ENCODE data around the gene GRIK4. TPM values are rescaled to one million over a fixed set of nuclear protein-coding genes. Genes with fewer than 3 reads are reported as not detected.

The GRIK4 gene
- polyA plus RNA-seq, 4 donors = 0.97 to 1.5 (median 1.4) TPM

DNA sequence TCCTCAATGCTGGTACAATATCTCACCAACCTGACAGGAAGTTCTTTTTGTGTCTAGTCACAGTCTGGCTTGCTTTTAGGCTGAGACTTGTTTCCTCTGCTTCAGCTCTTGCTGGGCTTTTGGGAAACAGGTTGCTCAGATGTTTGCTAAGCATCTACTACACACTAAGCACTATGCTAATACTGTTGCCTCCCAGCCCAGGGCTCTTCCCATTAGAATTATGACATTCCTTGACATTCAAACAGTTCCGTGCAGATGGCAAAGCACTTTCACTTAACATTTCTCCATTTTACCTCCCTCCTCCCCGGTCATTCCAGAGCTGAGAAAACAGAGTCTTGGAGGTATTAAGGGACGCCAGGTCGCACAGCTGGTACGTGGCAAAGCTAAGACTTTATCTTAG lies 311.6 kb downstream of the GRIK4 start:
- DNase-seq (ENCODE audit: low read depth in 4 of 4, low spot score in 2 of 4) = no peak

DNA sequence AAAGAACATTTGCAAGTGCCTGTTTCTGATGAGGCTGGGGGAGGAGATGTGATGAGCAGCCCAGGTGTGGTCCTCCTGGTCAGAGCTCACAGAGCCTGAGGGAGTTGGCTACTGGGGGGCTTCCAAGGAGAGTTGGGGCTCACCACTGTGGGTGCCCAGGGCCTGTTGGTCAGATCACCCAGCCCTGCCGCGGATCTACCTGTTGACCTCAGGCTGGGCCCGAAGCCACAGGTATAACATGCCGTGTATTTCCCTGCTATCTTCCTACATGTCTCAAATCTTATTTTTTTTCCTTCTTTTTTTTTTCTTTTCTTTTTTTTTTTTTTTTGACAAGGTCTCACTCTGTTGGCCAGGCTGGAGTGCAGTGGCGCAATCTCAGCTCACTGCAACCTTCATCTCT lies 312.7 kb downstream of the GRIK4 start:
- DNase-seq (ENCODE audit: low read depth in 4 of 4, low spot score in 2 of 4) = no peak

DNA sequence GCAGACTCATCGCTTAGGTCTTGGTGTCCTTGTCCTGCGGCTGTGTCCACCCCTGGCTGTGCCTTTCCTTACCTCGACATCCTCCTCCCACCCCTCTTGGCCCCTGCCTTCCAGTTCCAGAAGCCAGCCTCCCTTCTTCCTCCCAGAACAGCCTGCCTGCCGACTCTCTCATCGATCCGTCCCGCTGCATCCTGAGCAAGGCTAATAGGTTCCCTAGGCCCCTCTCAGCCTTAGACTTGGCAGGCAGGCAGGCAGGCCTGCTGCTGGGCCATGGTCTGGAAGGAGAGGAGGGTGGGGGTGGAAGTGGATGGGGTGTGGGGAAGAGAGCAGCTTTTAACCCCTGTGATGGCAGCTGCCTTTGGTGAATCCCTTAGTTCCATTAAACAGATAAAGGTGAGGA lies 315.6 kb downstream of the GRIK4 start:
- DNase-seq (ENCODE audit: low read depth in 4 of 4, low spot score in 2 of 4) = no peak

DNA sequence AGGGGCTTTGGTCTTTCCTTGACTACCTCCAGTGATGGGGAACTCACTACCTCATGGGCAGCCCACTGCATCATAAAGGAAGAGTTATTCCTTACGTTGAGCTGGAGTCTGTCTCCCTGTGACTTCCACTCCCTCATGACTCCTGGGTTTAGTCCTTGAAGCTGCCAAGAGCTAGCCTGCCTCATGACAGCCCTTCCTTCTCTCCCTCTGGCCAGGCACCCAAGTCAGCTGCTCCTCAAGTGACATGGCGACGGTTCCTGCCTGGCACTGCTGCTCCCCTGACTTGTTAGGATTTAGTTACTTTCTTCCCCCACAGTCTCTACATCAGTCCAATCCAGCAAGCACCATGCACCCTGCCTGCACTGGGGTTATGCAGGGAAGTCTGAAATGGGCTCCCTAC lies 316.3 kb downstream of the GRIK4 start:
- no peak for DNase-seq (ENCODE audit: low read depth in 4 of 4, low spot score in 2 of 4)

DNA sequence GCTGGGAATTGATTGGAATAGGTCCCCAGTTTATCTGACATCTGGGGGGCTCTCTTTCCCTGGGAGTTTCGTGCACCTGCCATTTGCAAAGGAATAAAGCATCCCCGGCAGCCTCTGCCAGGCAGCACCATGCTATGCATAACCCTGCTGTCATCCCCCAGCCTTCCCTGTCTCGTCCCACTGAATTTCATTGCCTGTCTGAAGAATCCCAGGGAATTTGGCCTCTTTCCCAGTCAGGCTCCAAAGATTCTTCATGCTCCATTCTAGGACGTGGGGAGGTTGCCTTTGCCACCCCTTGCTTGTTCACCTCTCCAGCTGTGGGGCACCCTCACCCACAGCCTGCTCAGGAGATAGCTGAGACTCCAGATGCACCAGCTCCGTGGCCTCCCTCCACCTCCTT lies 317.3 kb downstream of the GRIK4 start:
- DNase-seq (ENCODE audit: low read depth in 4 of 4, low spot score in 2 of 4) = no peak

DNA sequence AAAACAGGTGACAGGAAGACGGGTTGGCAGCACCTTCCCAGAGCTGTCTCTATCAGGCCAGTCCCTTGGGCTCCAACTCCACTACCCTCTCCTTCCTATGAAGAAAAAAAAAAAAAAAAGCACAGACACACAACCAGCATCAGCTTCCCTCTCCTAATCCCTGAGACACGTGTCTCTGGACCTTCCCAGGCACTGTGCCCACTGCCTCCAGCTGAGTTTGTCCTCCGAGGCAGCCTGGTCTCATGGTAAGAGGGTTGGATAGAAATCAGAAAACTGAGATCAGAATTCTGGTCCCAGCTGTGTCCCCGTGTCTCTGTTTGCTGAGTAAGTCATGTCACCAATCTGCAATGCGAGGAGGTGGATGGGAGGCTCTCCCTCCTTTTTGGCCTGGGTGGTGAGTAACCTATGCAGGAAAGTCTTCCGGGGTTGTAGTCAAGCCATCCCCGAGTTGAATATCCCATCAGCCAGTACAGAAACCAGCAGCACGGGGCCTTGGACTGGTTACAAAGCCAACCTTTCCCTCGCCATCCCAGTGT lies 318.6 kb downstream of the GRIK4 start:
- DNase-seq (ENCODE audit: low read depth in 4 of 4, low spot score in 2 of 4) = no peak

DNA sequence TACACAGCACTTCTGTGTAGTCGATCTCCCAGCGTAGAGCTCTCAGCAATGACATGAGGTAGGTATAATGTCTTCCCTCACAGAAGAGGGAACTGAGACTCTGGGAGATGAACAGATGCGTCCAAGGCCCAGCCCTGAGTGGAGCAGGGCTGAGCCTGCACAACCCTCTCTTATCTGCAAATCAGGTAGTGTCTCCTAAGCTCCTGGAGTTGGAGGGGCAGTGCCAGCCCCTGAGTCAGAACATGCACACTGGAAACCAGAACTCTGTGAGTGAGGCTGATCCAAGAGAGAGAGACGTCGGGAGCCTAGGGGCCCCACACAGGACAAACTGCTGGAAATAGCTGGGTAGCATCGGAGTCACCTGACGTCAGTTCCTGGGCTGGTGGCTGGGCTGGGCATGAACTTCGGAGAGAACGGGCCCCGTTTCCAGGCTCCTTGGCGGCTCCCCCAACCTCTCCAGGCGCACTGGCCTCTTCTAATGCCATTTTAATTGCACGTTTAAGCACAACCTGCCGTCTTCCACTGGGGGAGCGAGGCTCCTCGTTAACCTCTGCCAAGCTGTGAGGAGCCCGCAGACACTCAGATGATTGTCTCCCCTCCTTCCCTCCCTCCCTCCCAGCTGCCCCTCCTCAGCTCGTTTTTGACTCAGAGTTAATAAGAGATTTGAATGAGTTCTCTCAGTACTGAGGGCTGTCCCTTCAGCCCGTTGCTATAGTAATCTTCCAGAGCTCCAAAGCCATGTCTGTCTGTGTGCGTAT lies 321.1 kb downstream of the GRIK4 start:
- no peak for DNase-seq (ENCODE audit: low read depth in 4 of 4, low spot score in 2 of 4)

DNA sequence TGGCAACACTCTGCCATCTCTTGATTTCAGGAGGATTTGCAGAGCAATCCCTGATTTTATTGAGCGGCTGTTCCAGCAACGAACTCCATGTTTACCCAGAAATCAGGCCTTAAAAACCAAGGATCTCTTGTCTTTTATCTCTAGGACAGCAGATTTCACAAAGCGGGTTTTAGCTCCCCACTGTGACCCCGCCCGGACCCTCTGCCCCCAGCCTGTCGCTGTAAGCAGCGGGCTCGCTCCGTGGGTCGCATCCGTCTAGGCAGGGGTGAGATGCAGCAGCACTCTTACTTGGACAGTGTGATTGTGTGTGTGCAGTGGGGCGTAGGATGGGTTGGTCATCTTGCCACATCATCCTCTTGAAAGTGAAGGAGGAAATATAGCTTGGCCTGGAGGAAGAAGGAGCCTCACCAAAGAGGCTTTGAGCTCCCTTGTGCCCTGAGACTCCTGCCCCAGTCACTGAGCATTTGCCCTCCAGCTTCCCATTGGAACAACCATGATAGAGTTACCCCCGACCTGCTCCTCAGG lies 323.2 kb downstream of the GRIK4 start:
- DNase-seq (ENCODE audit: low read depth in 4 of 4, low spot score in 2 of 4) = no peak

DNA sequence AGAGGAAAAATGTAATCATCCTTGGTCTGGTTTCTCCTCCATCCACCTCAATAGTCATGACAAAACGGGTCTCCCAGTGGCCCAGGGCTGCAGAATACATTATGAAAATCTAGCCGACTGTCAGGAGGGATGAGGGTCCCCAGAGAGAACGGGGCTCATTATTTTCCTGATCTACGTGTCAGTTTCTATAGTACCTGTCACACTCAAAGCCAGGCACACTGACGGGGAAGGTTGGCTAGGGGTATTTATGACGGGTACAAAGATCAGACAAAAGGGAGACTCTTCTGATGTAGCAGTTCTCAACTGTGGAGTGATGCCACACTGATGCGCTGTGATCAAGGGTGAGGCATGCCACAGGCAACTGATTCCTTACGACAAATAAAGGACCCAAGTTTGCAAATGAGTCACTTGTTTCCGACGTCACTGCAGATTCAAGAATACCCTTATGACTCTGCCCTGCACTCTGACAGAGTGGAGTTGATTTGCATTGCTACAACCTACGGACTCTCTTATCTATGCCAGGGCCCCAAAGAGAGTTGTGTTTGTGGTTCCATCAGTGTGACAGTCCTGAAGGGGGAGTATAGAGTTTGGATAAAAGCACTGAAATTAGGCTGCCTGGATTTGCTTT lies 324.2 kb downstream of the GRIK4 start:
- no peak for DNase-seq (ENCODE audit: low read depth in 4 of 4, low spot score in 2 of 4)

DNA sequence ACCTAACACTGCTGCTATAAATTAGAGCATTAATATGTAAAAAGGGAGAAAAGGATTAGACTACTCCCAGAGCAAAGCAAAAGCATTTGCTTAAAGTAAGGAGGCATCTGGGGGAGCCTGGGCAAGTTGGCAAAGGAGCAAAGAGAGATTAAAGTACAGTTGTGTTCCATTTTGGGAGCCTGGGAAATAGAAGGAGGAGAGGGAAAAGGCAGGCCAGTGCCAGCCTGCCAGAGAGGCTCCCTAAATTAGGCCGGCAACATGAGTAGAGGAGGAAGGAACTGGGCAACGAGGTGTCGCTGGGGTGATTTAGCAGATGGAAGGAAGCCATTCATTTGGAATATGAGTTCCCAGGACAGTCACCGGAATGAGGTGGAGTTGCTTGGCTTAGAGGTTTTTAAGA lies 326.1 kb downstream of the GRIK4 start:
- DNase-seq (ENCODE audit: low read depth in 4 of 4, low spot score in 2 of 4) = no peak

DNA sequence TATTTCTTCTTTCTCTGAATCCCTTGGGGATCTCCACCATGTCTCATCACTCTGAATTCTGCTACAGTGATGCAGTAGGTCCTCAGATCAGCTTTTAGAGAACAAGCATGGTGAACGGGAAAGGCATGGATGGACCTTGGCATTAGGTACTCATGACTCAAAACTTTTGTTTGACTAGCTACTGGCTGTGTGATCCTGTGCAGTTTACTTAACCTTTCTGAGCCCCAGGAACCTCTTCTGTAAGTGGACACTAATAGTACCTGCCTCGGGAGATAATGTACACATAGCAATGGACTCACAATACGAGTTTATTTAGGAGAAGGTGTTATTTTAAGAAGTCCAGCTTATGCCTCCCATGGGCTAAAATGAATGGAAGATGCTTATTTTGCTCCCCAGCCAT lies 327.7 kb downstream of the GRIK4 start:
- DNase-seq (ENCODE audit: low read depth in 4 of 4, low spot score in 2 of 4) = no peak

DNA sequence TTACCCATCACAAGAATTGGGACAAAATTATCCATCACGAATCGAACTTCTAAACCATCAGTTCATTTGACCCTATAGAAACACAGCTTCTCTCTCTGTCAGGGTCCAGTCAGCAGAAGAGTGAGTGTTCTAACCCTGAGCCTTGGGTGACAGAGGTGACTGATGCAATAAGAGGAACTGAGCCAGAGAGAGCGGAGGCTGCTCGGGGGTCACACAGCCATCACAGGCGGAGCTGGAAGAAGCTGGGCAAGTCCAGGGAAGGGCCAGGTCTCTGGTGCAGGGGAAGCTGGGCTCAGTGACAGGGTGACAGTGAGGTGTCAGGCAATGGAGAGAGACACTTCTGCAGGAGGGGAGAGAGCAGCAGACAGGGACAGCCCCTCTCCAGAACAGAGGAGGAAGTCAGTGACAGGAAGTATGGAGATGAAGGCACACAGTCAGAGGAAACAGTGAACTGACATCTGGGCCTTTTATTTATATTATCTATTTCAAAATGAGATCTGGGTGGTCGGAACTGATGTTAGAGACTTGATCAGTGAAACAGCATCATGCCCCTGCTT lies 328.4 kb downstream of the GRIK4 start:
- no peak for DNase-seq (ENCODE audit: low read depth in 4 of 4, low spot score in 2 of 4)

DNA sequence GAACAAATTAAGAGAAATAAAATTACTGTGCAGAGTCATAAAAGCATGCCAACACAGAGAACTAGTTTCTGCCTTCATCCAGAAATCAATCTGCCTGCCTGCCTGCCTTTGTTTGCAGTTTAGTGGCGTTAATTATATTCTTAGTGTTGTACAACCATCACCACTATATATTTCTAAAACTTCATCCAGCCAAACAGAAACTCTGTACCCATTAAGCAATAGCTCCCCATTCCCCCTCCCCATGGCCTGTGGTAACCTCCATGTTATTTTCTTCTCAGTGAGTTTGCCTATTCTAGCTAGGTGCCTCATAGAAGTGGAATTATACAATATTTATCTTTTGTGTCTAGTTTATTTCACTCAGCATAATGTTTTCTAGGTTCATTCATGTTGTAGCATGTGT lies 329.1 kb downstream of the GRIK4 start:
- no peak for DNase-seq (ENCODE audit: low read depth in 4 of 4, low spot score in 2 of 4)

DNA sequence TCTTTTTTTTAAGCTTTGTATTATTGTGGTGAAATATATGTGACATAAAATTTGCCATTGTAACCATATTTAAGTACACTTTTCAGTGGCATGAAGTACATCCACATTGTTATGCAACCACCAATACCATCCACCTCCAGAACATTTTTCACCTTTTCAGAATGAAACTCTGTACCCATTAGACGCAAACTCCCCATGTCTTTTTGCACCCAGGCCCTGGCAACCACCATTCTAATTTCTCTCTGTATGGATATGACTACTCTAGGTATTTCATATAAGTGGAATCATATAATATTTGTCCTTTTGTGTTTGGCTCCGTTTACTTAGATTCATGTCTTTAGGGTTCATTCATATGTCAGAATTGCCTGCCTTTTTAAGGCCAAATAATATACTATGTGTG lies 329.5 kb downstream of the GRIK4 start:
- no peak for DNase-seq (ENCODE audit: low read depth in 4 of 4, low spot score in 2 of 4)

DNA sequence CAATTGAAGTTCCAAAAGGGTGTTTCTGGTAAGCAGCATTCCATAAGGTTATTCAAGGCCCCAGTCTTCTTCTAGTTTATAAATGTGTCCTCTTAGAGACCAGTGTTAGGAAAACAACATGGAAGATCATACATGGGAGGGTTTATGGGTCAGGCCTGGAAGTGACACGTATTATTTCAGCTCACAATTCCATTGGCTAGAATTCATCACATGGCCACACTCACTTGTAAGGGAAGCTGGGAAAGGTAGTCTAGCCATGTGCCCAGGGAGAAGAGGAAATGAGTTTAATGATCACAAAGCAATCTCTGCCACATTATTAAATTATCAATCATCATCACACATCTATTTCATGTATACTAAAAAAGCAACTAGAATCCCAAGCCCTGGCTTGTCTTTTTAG lies 330.6 kb downstream of the GRIK4 start:
- DNase-seq (ENCODE audit: low read depth in 4 of 4, low spot score in 2 of 4) = no peak

DNA sequence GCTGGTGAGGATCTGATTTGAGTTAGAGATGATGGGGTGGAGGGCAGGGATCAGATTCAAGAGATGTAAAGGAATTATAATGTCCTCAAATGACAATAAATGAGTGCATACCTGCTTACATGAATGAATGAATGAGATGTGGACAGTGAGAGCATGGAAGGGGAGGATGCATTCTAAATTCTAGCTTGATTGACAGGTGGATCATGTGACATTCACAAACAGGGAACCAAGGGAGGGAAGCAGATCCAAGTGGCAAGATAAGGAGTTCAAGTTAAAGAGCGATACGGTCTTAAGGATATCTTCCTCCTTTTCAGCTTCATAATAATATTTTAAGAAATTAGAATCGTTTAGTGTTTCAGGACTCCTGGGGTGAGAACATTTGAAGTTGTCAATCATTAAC lies 341.9 kb downstream of the GRIK4 start:
- DNase-seq (ENCODE audit: low read depth in 4 of 4, low spot score in 2 of 4) = no peak

DNA sequence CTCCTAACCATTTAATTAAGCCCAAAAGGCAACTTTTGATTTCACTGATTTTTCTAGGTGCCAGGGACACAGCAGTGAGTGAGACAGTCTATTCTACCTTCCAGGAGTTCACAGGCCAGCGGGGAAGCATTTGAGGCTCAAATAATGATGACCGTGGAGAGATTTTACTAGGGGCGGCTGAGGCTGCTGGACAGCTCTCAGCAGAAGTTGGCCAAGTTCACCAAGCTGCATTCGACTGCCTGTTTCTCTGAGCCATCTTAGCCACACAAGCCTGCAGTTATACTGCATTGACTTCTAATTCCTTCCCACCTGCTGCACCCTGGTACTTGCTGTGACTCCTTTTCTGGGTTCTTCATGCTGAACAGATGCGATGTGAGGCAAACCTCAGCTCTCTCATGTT lies 343.4 kb downstream of the GRIK4 start:
- DNase-seq (ENCODE audit: low read depth in 4 of 4, low spot score in 2 of 4) = no peak

DNA sequence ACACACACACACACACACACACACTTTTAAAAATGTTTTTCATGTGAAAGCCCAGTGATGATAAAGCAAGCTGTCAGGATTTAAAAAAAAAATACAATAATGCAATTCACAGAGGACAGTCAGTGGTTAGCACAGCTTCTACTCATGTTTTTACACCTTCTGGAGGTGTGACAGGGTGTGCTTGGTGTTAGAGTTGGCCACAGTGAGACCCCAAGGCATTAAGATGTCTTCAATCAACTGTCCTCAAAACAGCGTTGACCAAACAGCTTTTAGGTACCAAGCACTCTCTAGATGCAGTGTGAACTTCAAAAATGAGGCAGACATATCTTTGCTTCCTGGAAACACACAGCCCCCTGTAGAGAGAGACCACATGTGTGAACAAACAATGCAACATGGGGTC lies 346.0 kb downstream of the GRIK4 start:
- DNase-seq (ENCODE audit: low read depth in 4 of 4, low spot score in 2 of 4) = no peak

DNA sequence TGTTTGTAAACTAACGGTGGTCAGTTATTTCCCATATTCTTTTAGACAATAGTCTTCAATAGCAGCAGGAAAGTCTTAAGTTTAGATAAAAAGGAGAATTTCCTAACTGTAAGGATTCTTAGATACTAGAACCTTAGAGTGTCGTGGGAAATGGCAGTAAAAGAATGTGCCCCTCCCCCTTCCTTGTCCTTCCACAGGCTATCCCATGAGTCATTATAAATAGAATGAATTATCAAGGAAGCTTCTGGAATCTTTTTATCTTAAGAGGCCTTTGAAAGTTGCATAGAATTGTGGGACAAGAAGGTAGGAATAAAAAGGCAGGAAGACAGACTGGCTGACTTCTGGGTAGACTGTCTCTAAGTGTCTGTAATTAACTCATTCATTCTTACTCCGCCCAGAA lies 347.2 kb downstream of the GRIK4 start:
- DNase-seq (ENCODE audit: low read depth in 4 of 4, low spot score in 2 of 4) = no peak

DNA sequence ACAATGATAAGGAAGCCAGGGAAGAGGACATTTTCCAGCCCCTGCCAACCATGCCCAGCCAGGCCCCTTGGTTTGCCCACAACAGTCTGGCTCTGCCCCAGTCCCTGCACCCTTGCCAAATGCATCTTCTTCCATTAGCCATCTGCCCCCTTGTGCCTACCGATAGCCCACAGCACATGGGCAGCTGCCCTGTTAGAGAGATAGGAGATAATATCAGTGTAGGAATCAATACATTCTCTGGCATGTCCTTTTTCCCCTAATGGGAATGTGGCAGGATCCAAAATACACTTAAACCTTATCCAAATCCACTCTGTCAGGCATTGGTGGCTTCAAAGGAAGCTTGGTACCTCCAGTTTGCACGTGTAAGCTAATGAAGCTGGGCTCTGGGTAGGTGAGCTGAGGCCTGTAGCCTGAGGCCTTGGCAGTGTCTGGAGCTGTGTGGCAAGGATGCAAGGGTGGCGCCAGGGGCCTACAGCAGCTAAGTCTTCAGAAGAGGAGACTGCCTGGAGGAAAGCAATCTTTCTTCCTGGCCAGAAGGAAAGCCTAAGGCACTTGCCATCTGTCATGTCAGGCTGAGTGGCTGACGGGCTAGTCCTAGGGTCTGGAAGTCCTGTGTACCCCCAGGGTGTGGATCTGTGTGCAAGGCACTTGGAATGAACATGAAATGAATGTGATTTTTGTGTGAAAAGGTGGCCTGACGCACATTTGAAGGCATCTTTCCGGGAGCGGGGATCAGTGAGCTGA lies 348.2 kb downstream of the GRIK4 start:
- DNase-seq (ENCODE audit: low read depth in 4 of 4, low spot score in 2 of 4) = no peak

DNA sequence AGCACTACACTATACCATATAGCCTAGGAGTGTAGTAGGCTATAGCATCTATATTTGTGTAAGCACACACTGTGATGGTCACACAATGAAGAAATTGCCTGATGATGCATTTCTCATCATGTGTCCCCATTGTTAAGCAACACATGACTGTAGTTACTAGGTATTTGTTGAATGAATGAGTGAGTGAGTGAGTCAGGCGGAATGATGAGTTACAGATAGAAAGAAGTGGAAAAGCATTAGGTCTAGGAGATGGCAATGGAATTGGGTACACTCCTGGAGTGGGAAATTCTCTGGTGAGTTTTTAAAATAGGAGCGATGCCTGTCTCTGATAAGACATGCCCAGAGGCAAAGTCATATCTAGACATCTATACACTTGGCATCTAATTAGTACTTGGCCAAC lies 351.8 kb downstream of the GRIK4 start:
- no peak for DNase-seq (ENCODE audit: low read depth in 4 of 4, low spot score in 2 of 4)

Measured in left renal cortex interstitium (tissue), 4 donors.